Measurements from ENCODE around the gene CD302.

GRCh38 chr2:159793326-159793725 is 4.7 kb downstream of the CD302 start:
- TF ChIP-seq CTCF (optimal IDR thresholded peaks at IDR 0.05 in 1 of 3, IDR thresholded peaks at IDR 0.05 in 1 of 3, conservative IDR thresholded peaks at IDR 0.05 in 1 of 3; ENCODE audit: extremely low read depth in 1 of 3, insufficient read depth in 2 of 3, low read length in 3 of 3) = no peak
- no peak for TF ChIP-seq EZH2 (IDR thresholded peaks at IDR 0.05; ENCODE audit: low read length)
